HEK293 (cell line): ENCODE results near the gene MROH2B.

Source experiments
- CTCF ChIA-PET: fragments of 350-600 bp; formaldehyde crosslinking; extraction: SDS; loops from one replicate; lab custom pipeline; 2021; ENCODE audit warnings: antibody characterized with exemption; lab: Yijun Ruan, JAX
- POLR2A ChIA-PET: fragments of 300-600 bp; formaldehyde crosslinking; extraction: SDS; loops from one replicate; lab custom pipeline; 2020; ENCODE audit warnings: antibody characterized with exemption, inconsistent platforms; lab: Yijun Ruan, JAX
- H3K27ac ChIP-seq: fragments of 200-500 bp; sonication (Bioruptor generic); 2 replicates; pipeline ENCODE4 v1.5.1; 2014; ENCODE audit warnings: low read depth, low read length, control low read depth, inconsistent platforms; ENCODE audit errors: extremely low read depth
- H3K36me3 ChIP-seq, 2 experiments: fragments of 200-500 bp in 1 of 2; sonication (Bioruptor generic) in 1 of 2; 1 replicate in 1 of 2; 2 replicates in 1 of 2; pipeline ENCODE4 v1.5.1; 2014 to 2017; ENCODE audit warnings: inconsistent platforms in 2 of 2, low read length in 2 of 2; ENCODE audit not compliant: control insufficient read depth in 2 of 2, insufficient read depth in 1 of 2
- H3K4me1 ChIP-seq: fragments of 200-500 bp; sonication (Bioruptor generic); 2 replicates; pipeline ENCODE4 v1.5.1; 2014; ENCODE audit warnings: mild to moderate bottlenecking, low read length, inconsistent platforms; ENCODE audit not compliant: control insufficient read depth, insufficient read depth
- H3K4me3 ChIP-seq: 2 replicates; pipeline ENCODE4 v1.5.1; 2011; ENCODE audit warnings: low read depth, mild to moderate bottlenecking, control low read depth, low read length, moderate library complexity
- H3K9me3 ChIP-seq: fragments of 200-500 bp; sonication (Bioruptor generic); 2 replicates; pipeline ENCODE4 v1.5.1; 2014; ENCODE audit warnings: low read depth, low read length, inconsistent platforms; ENCODE audit not compliant: control insufficient read depth, insufficient read depth
- HOXD13 ChIP-seq: sonication (generic); formaldehyde crosslinking; IDR thresholded peaks from 2 replicates; pipeline ENCODE4 v1.8.0; 2022; ENCODE audit warnings: missing genetic modification reagents, borderline replicate concordance
- KLF9 ChIP-seq: fragments of 450-650 bp; formaldehyde crosslinking; IDR thresholded peaks from 2 replicates; pipeline ENCODE4 v1.5.1; 2016; ENCODE audit warnings: missing biosample characterization, missing genetic modification characterization, low read depth
- TSHZ1 ChIP-seq: fragments of 450-650 bp; formaldehyde crosslinking; IDR thresholded peaks from 2 replicates; pipeline ENCODE4 v1.5.1; 2016; ENCODE audit warnings: missing biosample characterization, missing genetic modification characterization, borderline replicate concordance
- ZFP41 ChIP-seq: fragments of 450-650 bp; formaldehyde crosslinking; IDR thresholded peaks from 2 replicates; pipeline ENCODE4 v1.5.1; 2016; ENCODE audit warnings: missing biosample characterization, missing genetic modification characterization, borderline replicate concordance
- ZNF146 ChIP-seq: fragments of 450-650 bp; formaldehyde crosslinking; IDR thresholded peaks from 2 replicates; pipeline ENCODE4 v1.5.1; 2016; ENCODE audit warnings: missing biosample characterization, missing genetic modification characterization
- ZNF155 ChIP-seq: fragments of 450-650 bp; formaldehyde crosslinking; IDR thresholded peaks from 2 replicates; pipeline ENCODE4 v1.5.1; 2016; ENCODE audit warnings: missing biosample characterization, missing genetic modification characterization
- ZNF169 ChIP-seq: fragments of 450-650 bp; formaldehyde crosslinking; IDR thresholded peaks from 2 replicates; pipeline ENCODE4 v1.5.1; 2016; ENCODE audit warnings: missing biosample characterization, missing genetic modification characterization
- ZNF266 ChIP-seq: fragments of 450-650 bp; formaldehyde crosslinking; IDR thresholded peaks from 2 replicates; pipeline ENCODE4 v1.5.1; 2016; ENCODE audit warnings: missing biosample characterization, missing genetic modification characterization, low read depth
- ZNF311 ChIP-seq: fragments of 450-650 bp; formaldehyde crosslinking; IDR thresholded peaks from 2 replicates; pipeline ENCODE4 v1.5.1; 2017; ENCODE audit warnings: missing biosample characterization, missing genetic modification characterization, borderline replicate concordance
- ZNF362 ChIP-seq: fragments of 450-650 bp; formaldehyde crosslinking; IDR thresholded peaks from 2 replicates; pipeline ENCODE4 v1.5.1; 2016; ENCODE audit warnings: missing biosample characterization, missing genetic modification characterization
- ZNF366 ChIP-seq: fragments of 450-650 bp; formaldehyde crosslinking; conservative IDR thresholded peaks from 2 replicates; pipeline ENCODE4 v1.5.1; 2016; ENCODE audit warnings: missing biosample characterization, missing genetic modification characterization
- ZNF37A ChIP-seq: fragments of 450-650 bp; IDR thresholded peaks from 2 replicates; pipeline ENCODE4 v1.5.1; 2018; ENCODE audit warnings: missing biosample characterization, missing genetic modification characterization
- ZNF580 ChIP-seq: fragments of 450-650 bp; formaldehyde crosslinking; IDR thresholded peaks from 2 replicates; pipeline ENCODE4 v1.5.1; 2016; ENCODE audit warnings: missing biosample characterization, missing genetic modification characterization
- ZNF610 ChIP-seq: fragments of 450-650 bp; formaldehyde crosslinking; IDR thresholded peaks from 2 replicates; pipeline ENCODE4 v1.5.1; 2016; ENCODE audit warnings: missing biosample characterization, missing genetic modification characterization, borderline replicate concordance
- ZNF624 ChIP-seq: fragments of 450-650 bp; formaldehyde crosslinking; IDR thresholded peaks from 2 replicates; pipeline ENCODE4 v1.5.1; 2017; ENCODE audit warnings: missing biosample characterization, missing genetic modification characterization
- ZNF658 ChIP-seq: fragments of 450-650 bp; formaldehyde crosslinking; IDR thresholded peaks from 2 replicates; pipeline ENCODE4; 2016; ENCODE audit warnings: missing biosample characterization, missing genetic modification characterization
- ZNF701 ChIP-seq: fragments of 450-650 bp; formaldehyde crosslinking; IDR thresholded peaks from 2 replicates; pipeline ENCODE4 v1.5.1; 2016; ENCODE audit warnings: missing biosample characterization, missing genetic modification characterization
- TF ChIP-seq, protein P1 (sequence below): fragments of 450-650 bp; formaldehyde crosslinking; IDR thresholded peaks from 2 replicates; pipeline ENCODE4 v1.5.1; 2016; ENCODE audit warnings: missing biosample characterization, missing genetic modification characterization, borderline replicate concordance
- TF ChIP-seq, protein P2 (sequence below): fragments of 450-650 bp; formaldehyde crosslinking; IDR thresholded peaks from 2 replicates; pipeline ENCODE4 v1.5.1; 2016; ENCODE audit warnings: missing biosample characterization, missing genetic modification characterization

Gene MROH2B

GRCh38 chr5:40973364-40974004, 97.7 kb downstream of the MROH2B start (continued):
- TF ChIP-seq TSHZ1 (tag by site-specific recombination), result no peak

GRCh38 chr5:40972434-40972833, 98.7 kb downstream of the MROH2B start:
- TF ChIP-seq, protein P1, sequence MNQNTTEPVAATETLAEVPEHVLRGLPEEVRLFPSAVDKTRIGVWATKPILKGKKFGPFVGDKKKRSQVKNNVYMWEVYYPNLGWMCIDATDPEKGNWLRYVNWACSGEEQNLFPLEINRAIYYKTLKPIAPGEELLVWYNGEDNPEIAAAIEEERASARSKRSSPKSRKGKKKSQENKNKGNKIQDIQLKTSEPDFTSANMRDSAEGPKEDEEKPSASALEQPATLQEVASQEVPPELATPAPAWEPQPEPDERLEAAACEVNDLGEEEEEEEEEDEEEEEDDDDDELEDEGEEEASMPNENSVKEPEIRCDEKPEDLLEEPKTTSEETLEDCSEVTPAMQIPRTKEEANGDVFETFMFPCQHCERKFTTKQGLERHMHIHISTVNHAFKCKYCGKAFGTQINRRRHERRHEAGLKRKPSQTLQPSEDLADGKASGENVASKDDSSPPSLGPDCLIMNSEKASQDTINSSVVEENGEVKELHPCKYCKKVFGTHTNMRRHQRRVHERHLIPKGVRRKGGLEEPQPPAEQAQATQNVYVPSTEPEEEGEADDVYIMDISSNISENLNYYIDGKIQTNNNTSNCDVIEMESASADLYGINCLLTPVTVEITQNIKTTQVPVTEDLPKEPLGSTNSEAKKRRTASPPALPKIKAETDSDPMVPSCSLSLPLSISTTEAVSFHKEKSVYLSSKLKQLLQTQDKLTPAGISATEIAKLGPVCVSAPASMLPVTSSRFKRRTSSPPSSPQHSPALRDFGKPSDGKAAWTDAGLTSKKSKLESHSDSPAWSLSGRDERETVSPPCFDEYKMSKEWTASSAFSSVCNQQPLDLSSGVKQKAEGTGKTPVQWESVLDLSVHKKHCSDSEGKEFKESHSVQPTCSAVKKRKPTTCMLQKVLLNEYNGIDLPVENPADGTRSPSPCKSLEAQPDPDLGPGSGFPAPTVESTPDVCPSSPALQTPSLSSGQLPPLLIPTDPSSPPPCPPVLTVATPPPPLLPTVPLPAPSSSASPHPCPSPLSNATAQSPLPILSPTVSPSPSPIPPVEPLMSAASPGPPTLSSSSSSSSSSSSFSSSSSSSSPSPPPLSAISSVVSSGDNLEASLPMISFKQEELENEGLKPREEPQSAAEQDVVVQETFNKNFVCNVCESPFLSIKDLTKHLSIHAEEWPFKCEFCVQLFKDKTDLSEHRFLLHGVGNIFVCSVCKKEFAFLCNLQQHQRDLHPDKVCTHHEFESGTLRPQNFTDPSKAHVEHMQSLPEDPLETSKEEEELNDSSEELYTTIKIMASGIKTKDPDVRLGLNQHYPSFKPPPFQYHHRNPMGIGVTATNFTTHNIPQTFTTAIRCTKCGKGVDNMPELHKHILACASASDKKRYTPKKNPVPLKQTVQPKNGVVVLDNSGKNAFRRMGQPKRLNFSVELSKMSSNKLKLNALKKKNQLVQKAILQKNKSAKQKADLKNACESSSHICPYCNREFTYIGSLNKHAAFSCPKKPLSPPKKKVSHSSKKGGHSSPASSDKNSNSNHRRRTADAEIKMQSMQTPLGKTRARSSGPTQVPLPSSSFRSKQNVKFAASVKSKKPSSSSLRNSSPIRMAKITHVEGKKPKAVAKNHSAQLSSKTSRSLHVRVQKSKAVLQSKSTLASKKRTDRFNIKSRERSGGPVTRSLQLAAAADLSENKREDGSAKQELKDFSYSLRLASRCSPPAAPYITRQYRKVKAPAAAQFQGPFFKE (tag by site-specific recombination), result no peak
- TF ChIP-seq ZNF169 (tag by site-specific recombination), result no peak
- no peak for TF ChIP-seq ZNF366 (tag by site-specific recombination)
- no peaks in the 10 kb centered on the region for H3K36me3 ChIP-seq
- H3K27ac ChIP-seq, result no peak overlapping the region
- ChIA-PET POLR2A (no interaction called here), CTCF (no interaction called here)
- H3K4me3 ChIP-seq, result no peak overlapping the region
- H3K4me1 ChIP-seq, result no peaks in the 10 kb centered on the region
- H3K9me3 ChIP-seq, result no peaks in the 10 kb centered on the region

DNA sequence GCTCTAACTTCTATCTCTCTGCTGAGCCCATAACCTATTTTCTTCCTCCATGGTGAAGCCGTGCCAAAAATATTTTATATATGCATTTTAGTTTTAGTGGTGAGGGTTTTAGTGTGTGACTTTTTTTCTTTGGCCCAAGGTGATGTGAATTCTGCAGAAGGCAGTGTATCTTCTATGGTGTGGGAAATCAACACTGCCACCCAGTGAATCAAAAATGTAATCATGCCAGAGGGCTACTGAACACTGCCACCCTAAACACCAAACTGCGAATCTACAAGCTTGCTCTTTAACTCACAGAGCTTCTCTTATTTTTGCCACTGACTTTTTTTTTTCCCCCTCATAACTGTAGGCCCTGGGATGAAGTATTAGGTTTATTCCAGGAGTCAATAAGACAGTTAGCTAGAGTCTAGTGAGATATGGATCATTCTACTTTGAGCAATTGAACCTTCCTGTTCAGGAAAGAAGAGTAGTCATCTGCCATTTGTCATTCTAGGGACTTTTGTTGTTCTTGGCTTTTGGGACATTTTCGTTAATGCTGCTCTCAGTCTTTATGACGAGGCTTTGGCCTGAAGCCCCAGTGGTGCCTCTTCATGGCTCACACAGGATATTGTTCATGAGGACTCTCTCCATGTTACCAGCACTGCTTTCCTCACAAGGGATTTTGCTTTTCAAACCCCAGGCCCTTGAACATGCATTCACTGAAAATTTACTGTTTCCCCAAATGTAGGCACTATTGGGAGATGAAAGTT, 108.8 kb downstream of the MROH2B start:
- H3K9me3 ChIP-seq, result peaks cover 3% of the 10 kb centered on the region; the same call in 1 of the 2 replicates
- H3K36me3 ChIP-seq, result no peaks in the 10 kb centered on the region
- H3K4me3 ChIP-seq, result no peak overlapping the region
- CTCF ChIA-PET, result interaction anchor here (0.6 kb wide), 1 partner anchor 13 kb away, joined by 4 read pairs; no protein-coding TSS in a partner anchor
- POLR2A ChIA-PET, result no interaction called here
- H3K27ac ChIP-seq, result no peak overlapping the region
- no peaks in the 10 kb centered on the region for H3K4me1 ChIP-seq
- no peak for TF ChIP-seq ZNF580 (tag by site-specific recombination)
- TF ChIP-seq ZNF37A (tag by site-specific recombination), result no peak
- TF ChIP-seq ZNF311 (tag by site-specific recombination), result no peak
- TF ChIP-seq ZNF362 (tag by site-specific recombination), result no peak
- no peak for TF ChIP-seq HOXD13 (CRISPR knock-in tag)
- TF ChIP-seq, protein P2, sequence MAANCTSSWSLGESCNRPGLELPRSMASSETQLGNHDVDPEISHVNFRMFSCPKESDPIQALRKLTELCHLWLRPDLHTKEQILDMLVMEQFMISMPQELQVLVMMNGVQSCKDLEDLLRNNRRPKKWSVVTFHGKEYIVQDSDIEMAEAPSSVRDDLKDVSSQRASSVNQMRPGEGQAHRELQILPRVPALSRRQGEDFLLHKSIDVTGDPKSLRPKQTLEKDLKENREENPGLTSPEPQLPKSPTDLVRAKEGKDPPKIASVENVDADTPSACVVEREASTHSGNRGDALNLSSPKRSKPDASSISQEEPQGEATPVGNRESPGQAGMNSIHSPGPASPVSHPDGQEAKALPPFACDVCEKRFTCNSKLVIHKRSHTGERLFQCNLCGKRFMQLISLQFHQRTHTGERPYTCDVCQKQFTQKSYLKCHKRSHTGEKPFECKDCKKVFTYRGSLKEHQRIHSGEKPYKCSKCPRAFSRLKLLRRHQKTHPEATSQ (tag by site-specific recombination), result no peak
- TF ChIP-seq ZNF701, result no peak
- no peak for TF ChIP-seq ZNF266 (tag by site-specific recombination)
- TF ChIP-seq ZNF155 (tag by site-specific recombination), result no peak
- TF ChIP-seq ZFP41 (tag by site-specific recombination), result no peak
- TF ChIP-seq ZNF146 (tag by site-specific recombination), result no peak
- TF ChIP-seq ZNF610, result no peak
- no peak for TF ChIP-seq ZNF658 (tag by site-specific recombination)
- TF ChIP-seq KLF9 (tag by site-specific recombination), result no peak
- no peak for TF ChIP-seq ZNF624
